Loucy (cell line): ENCODE results near the gene NSL1.

Experiments used
- EZH2phosphoT487 ChIP-seq: fragments of 200-600 bp; IDR thresholded peaks from 2 replicates; pipeline ENCODE4 v1.6.1; 2018; ENCODE audit warnings: antibody characterized with exemption, mild to moderate bottlenecking, moderate library complexity, borderline replicate concordance
- TF ChIP-seq, protein P1 (sequence below): fragments of 200-600 bp; sonication (generic); conservative IDR thresholded peaks from 2 replicates; pipeline ENCODE4 v1.5.1; 2014; ENCODE audit warnings: mild to moderate bottlenecking, antibody characterized with exemption, low read length

DNA sequence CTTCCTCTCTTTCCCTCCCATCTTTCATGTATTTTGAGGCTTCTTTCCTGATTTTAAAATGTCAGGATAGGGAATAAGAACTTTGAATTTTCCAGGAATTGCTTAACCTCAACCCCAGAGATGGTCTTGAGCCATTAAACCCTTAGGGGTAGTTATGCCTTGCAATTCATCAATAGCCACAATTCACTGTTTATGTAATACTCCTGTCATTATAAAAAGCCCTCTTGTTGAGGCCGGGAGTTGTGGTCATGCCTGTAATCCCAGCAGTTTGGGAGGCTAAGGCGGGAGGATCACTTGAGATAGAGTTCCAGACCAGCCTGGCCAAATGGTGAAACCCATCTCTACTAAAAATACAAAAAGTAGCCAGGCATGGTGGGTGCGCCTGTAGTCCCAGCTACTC is 31.4 kb upstream of the NSL1 start:
- TF ChIP-seq EZH2phosphoT487 = no peak
- TF ChIP-seq, protein P1, sequence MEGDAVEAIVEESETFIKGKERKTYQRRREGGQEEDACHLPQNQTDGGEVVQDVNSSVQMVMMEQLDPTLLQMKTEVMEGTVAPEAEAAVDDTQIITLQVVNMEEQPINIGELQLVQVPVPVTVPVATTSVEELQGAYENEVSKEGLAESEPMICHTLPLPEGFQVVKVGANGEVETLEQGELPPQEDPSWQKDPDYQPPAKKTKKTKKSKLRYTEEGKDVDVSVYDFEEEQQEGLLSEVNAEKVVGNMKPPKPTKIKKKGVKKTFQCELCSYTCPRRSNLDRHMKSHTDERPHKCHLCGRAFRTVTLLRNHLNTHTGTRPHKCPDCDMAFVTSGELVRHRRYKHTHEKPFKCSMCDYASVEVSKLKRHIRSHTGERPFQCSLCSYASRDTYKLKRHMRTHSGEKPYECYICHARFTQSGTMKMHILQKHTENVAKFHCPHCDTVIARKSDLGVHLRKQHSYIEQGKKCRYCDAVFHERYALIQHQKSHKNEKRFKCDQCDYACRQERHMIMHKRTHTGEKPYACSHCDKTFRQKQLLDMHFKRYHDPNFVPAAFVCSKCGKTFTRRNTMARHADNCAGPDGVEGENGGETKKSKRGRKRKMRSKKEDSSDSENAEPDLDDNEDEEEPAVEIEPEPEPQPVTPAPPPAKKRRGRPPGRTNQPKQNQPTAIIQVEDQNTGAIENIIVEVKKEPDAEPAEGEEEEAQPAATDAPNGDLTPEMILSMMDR = no peak
